HG03432 (cell line): ENCODE results near the gene KIR2DL4.
"Not testable (repeated sequence)": the region's sequence is repeated elsewhere in the genome, so short reads cannot be mapped to it uniquely, and the experiment has no call there.

Experiments
- ATAC-seq: cut with Tn5 transposase; IDR thresholded peaks from one replicate; pipeline ENCODE4 v1.9.1; 2021; ENCODE audit warnings: mild to moderate bottlenecking, moderate library complexity; ENCODE audit not compliant: unreplicated experiment

The KIR2DL4 gene

DNA sequence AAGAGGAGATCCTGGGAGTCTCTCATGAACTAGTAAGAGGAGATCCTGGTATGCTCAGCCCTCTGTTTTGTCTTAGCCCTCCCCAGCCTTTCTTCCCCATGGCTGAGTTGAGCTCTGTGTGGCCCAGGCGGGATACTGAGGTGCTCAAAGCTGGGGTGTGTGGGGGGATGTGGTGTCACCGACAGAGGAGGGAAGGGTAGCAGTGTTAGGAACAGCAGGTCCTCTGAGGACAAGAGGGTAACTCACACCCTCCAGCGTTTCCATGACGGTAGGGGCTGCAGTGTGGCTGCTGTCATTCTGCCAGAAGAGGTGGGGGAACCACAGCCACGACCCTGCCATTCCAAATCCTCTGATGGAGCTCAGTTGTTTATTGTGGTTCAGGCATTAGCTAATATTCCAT, 691 bp downstream of the KIR2DL4 start:
- ATAC-seq: no peak

- ATAC-seq: no peak
Observed at GRCh38 chr19:54804571-54804970, 1.2 kb downstream of the KIR2DL4 start.

DNA sequence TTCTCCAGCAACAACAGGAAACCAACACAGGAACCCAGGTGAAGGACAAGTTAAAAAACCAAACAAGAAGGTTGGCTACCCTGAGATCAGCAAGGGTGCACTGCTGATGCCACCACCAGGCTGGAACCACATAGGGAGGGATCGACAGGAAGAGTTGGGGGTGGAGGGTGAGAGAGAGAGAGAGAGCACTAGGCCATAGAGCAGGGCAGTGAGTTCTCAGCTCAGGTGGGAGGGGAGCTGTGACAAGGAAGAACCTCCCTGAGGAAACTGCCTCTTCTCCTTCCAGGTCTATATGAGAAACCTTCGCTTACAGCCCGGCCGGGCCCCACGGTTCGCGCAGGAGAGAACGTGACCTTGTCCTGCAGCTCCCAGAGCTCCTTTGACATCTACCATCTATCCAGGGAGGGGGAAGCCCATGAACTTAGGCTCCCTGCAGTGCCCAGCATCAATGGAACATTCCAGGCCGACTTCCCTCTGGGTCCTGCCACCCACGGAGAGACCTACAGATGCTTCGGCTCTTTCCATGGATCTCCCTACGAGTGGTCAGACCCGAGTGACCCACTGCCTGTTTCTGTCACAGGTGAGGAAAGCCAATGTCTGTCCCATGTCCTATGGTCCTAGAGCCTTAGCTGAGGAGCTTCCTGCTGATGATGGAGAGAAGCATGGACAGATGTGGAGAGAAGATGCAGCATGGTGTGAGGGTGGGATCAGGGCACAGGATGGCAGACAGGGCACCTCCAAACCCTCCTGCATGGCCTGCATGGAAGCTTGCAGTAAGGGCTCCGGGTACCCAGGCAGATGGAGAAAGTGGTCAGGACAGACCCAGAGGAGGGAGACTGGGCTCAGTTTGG, 2.5 kb downstream of the KIR2DL4 start:
- no peak for ATAC-seq

DNA sequence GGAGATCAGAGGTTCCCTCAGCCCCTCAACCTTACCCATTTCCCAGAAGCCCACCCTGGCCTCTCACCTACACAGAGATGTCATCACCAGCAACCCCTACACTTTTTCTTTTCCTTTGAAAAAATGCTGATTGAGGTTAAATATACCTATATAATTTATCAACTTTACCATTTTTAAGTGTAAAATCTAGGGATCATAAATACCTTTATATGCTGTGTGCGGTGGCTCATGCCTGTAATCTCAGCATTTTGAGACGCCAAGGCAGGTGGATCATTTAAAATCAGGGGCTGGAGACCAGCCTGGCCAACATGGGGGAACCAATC, 3.1 kb downstream of the KIR2DL4 start:
- ATAC-seq: no peak

GRCh38 chr19:54814571-54814970, 11.2 kb downstream of the KIR2DL4 start:
- not testable (repeated sequence) for ATAC-seq

DNA sequence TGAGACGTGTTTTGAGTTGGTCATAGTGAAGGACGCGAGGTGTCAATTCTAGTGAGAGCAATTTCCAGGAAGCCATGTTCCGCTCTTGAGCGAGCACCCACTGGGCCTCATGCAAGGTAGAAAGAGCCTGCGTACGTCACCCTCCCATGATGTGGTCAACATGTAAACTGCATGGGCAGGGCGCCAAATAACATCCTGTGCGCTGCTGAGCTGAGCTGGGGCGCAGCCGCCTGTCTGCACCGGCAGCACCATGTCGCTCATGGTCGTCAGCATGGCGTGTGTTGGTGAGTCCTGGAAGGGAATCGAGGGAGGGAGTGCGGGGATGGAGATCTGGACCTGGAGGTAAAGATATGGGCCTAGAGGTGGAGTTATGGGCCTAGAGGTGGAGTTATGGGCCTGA, 12.8 kb downstream of the KIR2DL4 start, which contains the start of gene KIR3DL1:
TSS of gene KIR3DL1 (plus strand) at position 218 of the 400 bp plus-strand sequence.
- not testable (repeated sequence) for ATAC-seq

DNA sequence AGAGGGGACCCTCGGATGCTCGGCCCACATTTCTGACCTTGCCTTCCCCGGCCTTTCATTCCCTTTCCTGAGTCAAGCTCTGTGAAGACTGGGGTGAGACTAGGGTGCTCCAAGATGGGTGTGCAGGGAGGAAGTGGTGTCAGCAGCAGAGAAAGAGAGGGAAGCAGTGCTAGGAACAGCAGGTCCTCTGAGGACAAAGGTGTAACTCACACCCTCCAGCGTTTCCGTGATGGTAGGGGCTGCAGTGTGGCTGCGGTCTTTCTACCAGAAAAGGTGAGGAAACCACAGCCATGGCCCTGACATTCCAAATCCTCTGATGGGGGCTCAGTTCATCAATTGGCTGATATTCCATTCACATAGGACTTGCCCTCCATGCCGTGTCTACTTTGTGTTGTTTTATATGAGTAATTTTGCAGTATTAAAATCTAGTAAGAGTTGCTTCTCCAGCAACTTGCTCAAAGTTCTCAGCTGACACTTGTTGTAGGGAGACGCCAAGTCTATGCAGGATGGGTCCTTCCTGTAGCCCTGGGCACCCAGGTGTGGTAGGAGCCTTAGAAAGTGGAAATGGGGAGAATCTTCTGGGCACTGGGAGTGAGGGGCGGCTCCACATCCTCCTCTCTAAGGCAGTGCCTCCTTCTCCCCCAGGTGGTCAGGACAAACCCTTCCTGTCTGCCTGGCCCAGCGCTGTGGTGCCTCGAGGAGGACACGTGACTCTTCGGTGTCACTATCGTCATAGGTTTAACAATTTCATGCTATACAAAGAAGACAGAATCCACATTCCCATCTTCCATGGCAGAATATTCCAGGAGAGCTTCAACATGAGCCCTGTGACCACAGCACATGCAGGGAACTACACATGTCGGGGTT, 14.5 kb downstream of the KIR2DL4 start:
- ATAC-seq: no peak

- not testable (repeated sequence) for ATAC-seq
Observed at GRCh38 chr19:54824416-54824815, 21.0 kb downstream of the KIR2DL4 start.

- ATAC-seq: not testable (repeated sequence)
Observed at GRCh38 chr19:54825326-54825725, 21.9 kb downstream of the KIR2DL4 start.

DNA sequence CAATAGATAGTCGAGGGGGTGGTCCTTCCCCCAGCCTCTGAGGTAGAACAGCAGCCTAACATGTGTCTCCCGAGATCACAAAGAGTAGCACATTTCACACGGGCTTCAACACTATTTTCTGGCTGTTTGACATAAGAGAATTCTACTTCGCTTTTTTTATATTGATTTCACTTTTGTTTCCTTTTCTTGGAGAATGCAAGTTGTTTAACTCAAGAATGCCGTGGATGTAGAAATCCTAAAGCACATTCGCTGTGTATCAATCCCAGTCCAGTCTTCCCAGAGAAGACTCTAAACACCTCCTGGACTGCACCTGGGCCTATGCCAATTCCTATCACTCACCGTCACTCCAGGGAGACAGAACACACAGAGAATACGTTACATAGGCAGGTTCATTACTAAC, 24.7 kb downstream of the KIR2DL4 start:
- ATAC-seq: not testable (repeated sequence)

GRCh38 chr19:54832496-54832895, 29.1 kb downstream of the KIR2DL4 start, which contains the start of gene KIR2DS4:
Gene KIR2DS4, plus strand, starts transcription at chr19:54832676.
- not testable (repeated sequence) for ATAC-seq

DNA sequence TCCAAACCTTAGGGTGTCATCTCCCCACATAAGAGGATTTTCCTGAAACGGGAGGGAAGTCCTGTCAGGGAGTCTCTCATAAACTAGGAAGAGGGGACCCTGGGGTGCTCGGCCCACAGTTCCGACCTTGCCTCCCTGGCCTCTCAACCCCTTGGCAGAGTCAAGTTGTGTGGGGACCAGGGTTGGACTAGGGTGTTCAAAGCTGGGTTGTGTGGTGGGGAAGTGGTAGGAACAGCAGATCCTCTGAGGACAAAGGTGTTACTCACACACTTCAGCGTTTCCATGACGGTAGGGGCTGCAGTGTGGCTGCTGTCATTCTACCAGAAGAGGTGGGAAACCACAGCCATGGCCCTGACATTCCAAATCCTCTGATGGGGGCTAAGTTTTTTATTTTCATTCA, 31.7 kb downstream of the KIR2DL4 start:
- ATAC-seq: not testable (repeated sequence)

- not testable (repeated sequence) for ATAC-seq
Observed at GRCh38 chr19:54837522-54837921, 34.1 kb downstream of the KIR2DL4 start.

GRCh38 chr19:54843171-54843570, 39.8 kb downstream of the KIR2DL4 start:
- not testable (repeated sequence) for ATAC-seq

DNA sequence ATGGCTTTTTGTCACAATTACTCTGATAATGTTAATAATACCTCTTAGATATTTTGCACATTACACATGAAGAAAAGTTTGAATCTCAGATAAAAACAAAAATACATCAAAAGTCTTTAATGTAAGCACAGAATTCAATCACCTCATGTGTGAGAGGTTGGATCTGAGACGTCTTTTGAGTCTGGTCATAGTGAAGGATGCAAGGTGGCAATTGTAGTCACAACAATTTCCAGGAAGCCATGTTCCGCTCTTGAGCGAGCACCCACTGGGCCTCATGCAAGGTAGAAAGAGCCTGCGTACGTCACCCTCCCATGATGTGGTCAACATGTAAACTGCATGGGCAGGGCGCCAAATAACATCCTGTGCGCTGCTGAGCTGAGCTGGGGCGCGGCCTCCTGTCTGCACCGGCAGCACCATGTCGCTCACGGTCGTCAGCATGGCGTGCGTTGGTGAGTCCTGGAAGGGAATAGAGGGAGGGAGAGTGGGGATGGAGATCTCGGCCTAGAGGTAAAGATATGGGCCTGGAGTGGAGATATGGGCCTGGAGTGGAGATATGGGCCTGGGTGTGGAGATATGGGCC, 46.7 kb downstream of the KIR2DL4 start, which contains the start of gene KIR3DL2:
TSS of gene KIR3DL2 (plus strand) at position 383 of the 580 bp plus-strand sequence. CDS start at position 416, 33 bp downstream.
- not testable (repeated sequence) for ATAC-seq

GRCh38 chr19:54850930-54851329, 47.5 kb downstream of the KIR2DL4 start:
- ATAC-seq: no peak

DNA sequence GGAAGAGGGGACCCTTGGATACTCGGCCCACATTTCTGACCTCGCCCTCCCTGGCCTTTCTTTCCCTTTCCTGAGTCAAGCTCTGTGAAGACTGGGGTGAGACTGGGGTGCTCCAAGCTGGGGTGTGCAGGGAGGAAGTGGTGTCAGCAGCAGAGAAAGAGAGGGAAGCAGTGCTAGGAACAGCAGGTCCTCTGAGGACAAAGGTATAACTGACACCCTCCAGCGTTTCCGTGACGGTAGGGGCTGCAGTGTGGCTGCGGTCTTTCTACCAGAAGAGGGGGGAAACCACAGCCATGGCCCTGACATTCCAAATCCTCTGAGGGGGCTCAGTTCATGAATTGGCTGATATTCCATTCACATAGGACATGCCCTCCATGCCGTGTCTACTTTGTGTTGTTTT, 47.9 kb downstream of the KIR2DL4 start:
- no peak for ATAC-seq

DNA sequence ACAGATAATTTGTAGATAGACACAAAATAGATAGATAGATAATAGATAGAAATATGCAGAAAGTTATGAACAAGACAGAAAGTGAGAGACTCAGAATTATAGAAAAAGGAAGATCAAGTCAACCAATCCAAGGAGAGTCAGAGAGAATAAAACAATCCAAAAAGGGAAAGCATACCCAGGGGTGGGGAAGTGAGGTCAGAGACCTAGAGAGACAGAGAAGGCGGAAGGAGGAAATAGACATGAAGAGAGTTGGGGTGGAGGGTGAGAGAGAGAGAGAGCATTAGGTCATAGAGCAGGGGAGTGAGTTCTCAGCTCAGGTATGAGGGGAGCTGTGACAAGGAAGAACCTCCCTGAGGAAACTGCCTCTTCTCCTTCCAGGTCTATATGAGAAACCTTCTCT, 51.8 kb downstream of the KIR2DL4 start:
- ATAC-seq: not testable (repeated sequence)

DNA sequence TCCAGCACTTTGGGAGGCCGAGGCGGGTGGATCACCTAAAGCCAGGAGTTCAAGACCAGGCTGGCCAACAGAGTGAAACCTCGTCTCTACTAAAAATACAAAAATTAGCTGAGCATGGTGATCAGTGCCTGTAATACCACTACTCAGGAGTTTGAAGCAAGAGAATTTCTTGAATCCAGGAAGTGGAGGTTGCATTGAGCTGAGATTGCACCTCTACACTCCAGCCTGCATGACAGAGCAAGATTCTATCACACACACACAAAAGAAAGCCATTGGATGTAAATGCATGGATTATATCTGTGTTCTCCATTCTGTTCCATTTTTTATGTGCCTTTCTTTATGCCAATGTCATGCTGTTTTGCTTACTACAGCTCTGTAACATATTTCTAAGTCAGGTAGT, 55.1 kb downstream of the KIR2DL4 start:
- ATAC-seq: not testable (repeated sequence)

DNA sequence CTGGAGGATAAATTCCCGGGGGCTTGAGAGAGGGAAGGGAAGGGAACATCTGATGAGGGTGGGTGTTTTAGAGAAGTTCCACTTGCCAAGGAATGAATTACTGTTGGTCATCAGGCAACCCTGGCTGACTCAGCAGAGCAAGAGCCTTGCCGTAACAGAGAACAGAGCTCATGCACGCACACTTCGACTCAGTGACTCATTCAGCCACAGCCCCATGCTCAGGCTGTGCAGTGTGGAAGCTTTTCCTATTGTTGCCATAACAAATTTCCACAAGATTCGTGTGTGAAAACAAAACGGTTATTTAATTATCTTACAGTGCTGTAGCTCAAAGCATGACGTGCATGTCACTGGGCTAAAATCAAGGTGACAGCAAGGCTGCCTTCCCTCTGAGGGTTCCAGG, 56.0 kb downstream of the KIR2DL4 start:
- ATAC-seq: not testable (repeated sequence)

DNA sequence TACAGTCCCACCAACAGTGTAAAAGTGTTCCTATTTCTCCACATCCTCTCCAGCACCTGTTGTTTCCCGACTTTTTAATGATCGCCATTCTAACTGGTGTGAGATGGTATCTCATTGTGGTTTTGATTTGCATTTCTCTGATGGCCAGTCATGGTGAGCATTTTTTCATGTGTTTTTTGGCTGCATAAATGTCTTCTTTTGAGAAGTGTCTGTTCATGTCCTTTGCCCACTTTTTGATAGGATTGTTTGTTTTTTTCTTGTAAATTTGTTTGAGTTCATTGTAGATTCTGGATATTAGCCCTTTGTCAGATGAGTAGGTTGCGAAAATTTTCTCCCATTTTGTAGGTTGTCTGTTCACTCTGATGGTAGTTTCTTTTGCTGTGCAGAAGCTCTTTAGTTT, 60.0 kb downstream of the KIR2DL4 start:
- ATAC-seq: not testable (repeated sequence)
